Neural cell (in vitro differentiated cells): ENCODE results near the gene ASCL4. TPM values are rescaled to one million over a fixed set of nuclear protein-coding genes. Genes with fewer than 3 reads are reported as not detected.

Source experiments
- H2AFZ ChIP-seq: fragments of 200-600, 300-800 bp; sonication (generic), shearing (Covaris generic); 2 replicates; pipeline ENCODE4 v1.6.0; 2014; ENCODE audit warnings: low read depth, mild to moderate bottlenecking, antibody characterized with exemption, low read length, moderate library complexity
- H3F3A ChIP-seq: fragments of 200-600 bp; shearing (Covaris generic); 2 replicates; pipeline ENCODE4 v1.6.1; 2016; ENCODE audit warnings: mild to moderate bottlenecking, moderate library complexity, mixed read lengths, antibody characterized with exemption, low read length; ENCODE audit not compliant: insufficient read depth, poor library complexity, severe bottlenecking
- H3K27ac ChIP-seq: fragments of 200-600, 300-800 bp; sonication (generic), shearing (Covaris generic); 2 replicates; pipeline ENCODE4 v1.5.1; 2014; ENCODE audit warnings: mild to moderate bottlenecking, low read length, moderate library complexity
- H3K27me3 ChIP-seq: fragments of 300-800, 200-600 bp; sonication (generic), shearing (Covaris generic); 2 replicates; pipeline ENCODE4 v1.6.0; 2014; ENCODE audit warnings: mild to moderate bottlenecking, low read depth, low read length, moderate library complexity; ENCODE audit not compliant: insufficient read depth
- H3K36me3 ChIP-seq: fragments of 300-800, 200-600 bp; sonication (generic), shearing (Covaris generic); 2 replicates; pipeline ENCODE4 v1.5.1; 2014; ENCODE audit warnings: mild to moderate bottlenecking, antibody characterized with exemption, low read length, moderate library complexity; ENCODE audit not compliant: insufficient read depth
- H3K4me2 ChIP-seq: fragments of 300-800, 200-600 bp; sonication (generic), shearing (Covaris generic); 2 replicates; pipeline ENCODE4 v1.6.0; 2014; ENCODE audit warnings: mild to moderate bottlenecking, low read length
- H3K4me3 ChIP-seq: fragments of 300-800, 200-600 bp; sonication (generic), shearing (Covaris generic); 2 replicates; pipeline ENCODE4 v1.5.1; 2014; ENCODE audit warnings: mild to moderate bottlenecking, low read length, moderate library complexity
- H3K79me2 ChIP-seq: fragments of 200-600 bp; shearing (Covaris generic); replicated peaks from 2 replicates; pipeline ENCODE4 v1.6.0; 2014; ENCODE audit warnings: mild to moderate bottlenecking, low read length, moderate library complexity; ENCODE audit not compliant: insufficient read depth
- H3K9ac ChIP-seq: fragments of 300-800, 200-600 bp; sonication (generic), shearing (Covaris generic); 2 replicates; pipeline ENCODE4 v1.6.1; 2016; ENCODE audit warnings: mild to moderate bottlenecking, low read length, mixed read lengths
- H3K9me2 ChIP-seq: fragments of 200-600 bp; shearing (Covaris generic); 2 replicates; pipeline ENCODE4 v1.6.1; 2016; ENCODE audit warnings: mild to moderate bottlenecking, low read length, mixed read lengths; ENCODE audit not compliant: insufficient read depth
- H3K9me3 ChIP-seq: fragments of 200-600, 300-800 bp; sonication (generic), shearing (Covaris generic); 2 replicates; pipeline ENCODE4 v1.6.1; 2016; ENCODE audit warnings: mild to moderate bottlenecking, mixed run types, low read length, moderate library complexity, mixed read lengths
- H4K20me1 ChIP-seq: fragments of 200-600 bp; shearing (Covaris generic); 2 replicates; pipeline ENCODE4 v1.6.1; 2016; ENCODE audit warnings: mild to moderate bottlenecking, mixed run types; ENCODE audit not compliant: insufficient read depth
- CTCF ChIP-seq: fragments of 450-650 bp; IDR thresholded peaks from 2 replicates; pipeline ENCODE4 v1.5.1; 2014; ENCODE audit warnings: antibody characterized with exemption, mild to moderate bottlenecking, moderate library complexity; ENCODE audit not compliant: poor library complexity, severe bottlenecking
- EP300 ChIP-seq: fragments of 450-650 bp; conservative IDR thresholded peaks from 2 replicates; pipeline ENCODE4 v1.6.1; 2014; ENCODE audit warnings: antibody characterized with exemption, mild to moderate bottlenecking, moderate library complexity; ENCODE audit not compliant: poor library complexity, severe bottlenecking
- EZH2 ChIP-seq: fragments of 200-600, 300-800 bp; shearing (Covaris generic), sonication (generic); IDR thresholded peaks from 2 replicates; pipeline ENCODE4 v1.6.1; 2014; ENCODE audit warnings: antibody characterized with exemption, low read length, borderline replicate concordance, mild to moderate bottlenecking; ENCODE audit not compliant: insufficient read depth, poor library complexity, severe bottlenecking
- MXI1 ChIP-seq: fragments of 450-650 bp; conservative IDR thresholded peaks from 2 replicates; pipeline ENCODE4 v1.6.1; 2014; ENCODE audit warnings: antibody characterized with exemption, mild to moderate bottlenecking; ENCODE audit not compliant: poor library complexity, severe bottlenecking
- POLR2AphosphoS5 ChIP-seq: IDR thresholded peaks from 2 replicates; pipeline ENCODE4 v1.6.1; 2012
- RAD21 ChIP-seq: fragments of 450-650 bp; conservative IDR thresholded peaks from 2 replicates; pipeline ENCODE4 v1.6.1; 2014; ENCODE audit warnings: antibody characterized with exemption, mild to moderate bottlenecking, moderate library complexity
- REST ChIP-seq: IDR thresholded peaks from 2 replicates; pipeline ENCODE4 v1.6.1; 2012; ENCODE audit warnings: borderline replicate concordance
- SMC3 ChIP-seq: fragments of 450-650 bp; conservative IDR thresholded peaks from 2 replicates; pipeline ENCODE4 v1.6.1; 2014; ENCODE audit warnings: antibody characterized with exemption, mild to moderate bottlenecking, moderate library complexity; ENCODE audit not compliant: poor library complexity
- TAF1 ChIP-seq: IDR thresholded peaks from 2 replicates; pipeline ENCODE4 v1.6.1; 2012; ENCODE audit warnings: low read depth
- polyA plus RNA-seq: library from polyadenylated mRNA; depleted of rRNA; stranded (reverse); fragments of >200 nt; gene quantifications from 2 replicates; pipeline ENCODE4 v1.2.3, GENCODE V29; 2014

The ASCL4 gene
- polyA plus RNA-seq, 1 donor from 2014 or later: not detected

DNA sequence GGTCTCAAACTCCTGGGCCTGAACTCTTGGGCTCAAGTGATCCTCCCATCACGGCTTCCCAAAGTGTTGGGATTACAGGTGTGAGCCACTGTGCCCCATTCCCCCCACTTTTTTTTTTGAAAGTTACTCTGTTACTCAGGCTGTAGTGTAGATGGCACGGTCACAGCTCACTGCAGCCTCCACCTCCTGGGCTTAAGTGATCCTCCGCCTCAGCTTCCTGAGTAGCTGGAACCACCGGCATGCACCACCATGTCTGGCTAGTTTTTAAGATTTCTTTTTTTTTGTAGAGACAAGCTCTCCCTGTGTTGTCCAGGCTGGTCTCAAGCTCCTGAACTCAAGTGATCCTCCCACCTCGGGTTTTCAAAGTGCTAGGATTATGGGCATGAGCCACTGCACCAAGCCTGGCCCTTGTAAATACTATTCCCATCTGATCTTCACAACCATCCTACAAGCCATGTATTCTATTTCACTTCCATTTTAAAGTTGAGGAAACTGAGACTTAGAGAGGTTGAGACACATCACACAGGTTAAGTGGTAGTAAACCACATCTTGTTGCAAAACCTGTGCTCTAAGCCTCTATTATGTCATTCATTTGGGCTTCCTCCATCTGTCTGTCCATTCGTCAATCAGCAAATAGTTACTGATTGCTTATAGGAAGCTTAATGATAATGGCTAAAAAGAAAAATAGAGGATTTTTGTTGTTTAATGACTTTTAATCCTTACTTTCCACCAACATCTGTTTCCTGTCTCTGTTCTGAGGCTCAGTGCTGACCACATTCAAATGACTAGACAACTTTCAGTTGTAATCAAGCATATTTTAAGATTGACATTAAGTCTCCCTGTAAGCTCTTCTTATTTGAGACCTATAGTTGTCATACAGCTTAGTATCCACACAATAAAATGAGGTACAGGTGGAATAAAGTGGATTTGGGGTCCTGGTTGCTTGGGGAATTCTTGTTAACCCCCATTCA is 9.2 kb downstream of the ASCL4 start:
- H3K36me3 ChIP-seq: no peaks in the 10 kb centered on the region
- no peaks in the 10 kb centered on the region for H3K79me2 ChIP-seq
- no peak for TF ChIP-seq MXI1
- TF ChIP-seq EP300: no peak
- no peak for TF ChIP-seq RAD21
- no peak for TF ChIP-seq SMC3
- TF ChIP-seq EZH2: no peak
- TF ChIP-seq POLR2AphosphoS5: no peak
- TF ChIP-seq TAF1: no peak
- H3K4me3 ChIP-seq: no peak overlapping the region
- H3K4me2 ChIP-seq: no peak overlapping the region
- no peaks in the 10 kb centered on the region for H3K9me2 ChIP-seq
- H2AFZ ChIP-seq: no peak overlapping the region
- H3F3A ChIP-seq: no peaks in the 10 kb centered on the region
- no peak overlapping the region for H3K9ac ChIP-seq
- H3K9me3 ChIP-seq: no peaks in the 10 kb centered on the region
- no peaks in the 10 kb centered on the region for H4K20me1 ChIP-seq
- no peaks in the 10 kb centered on the region for H3K27me3 ChIP-seq
- H3K27ac ChIP-seq: no peak overlapping the region

DNA sequence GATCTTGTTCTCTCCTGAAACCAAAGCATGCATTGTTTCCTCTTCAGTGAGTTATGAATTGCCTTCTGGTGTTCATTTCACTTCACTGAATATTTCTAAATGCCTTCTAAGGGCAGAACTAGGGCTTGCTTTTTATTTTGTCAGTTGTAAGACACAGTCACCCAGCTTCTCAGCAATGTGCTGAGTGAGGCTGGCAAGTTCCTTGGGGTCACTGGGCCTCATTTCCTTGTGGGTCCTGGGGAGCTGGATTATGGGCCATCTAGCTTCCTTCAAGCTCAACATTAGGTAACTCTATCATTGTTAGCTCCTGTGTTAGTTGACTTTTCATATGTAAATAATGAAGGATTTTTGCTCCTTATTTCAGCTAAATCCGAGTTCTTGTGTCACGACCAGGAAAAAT is 13.8 kb downstream of the ASCL4 start:
- H3K79me2 ChIP-seq: no peaks in the 10 kb centered on the region
- TF ChIP-seq CTCF: no peak
- TF ChIP-seq POLR2AphosphoS5: no peak
- no peak for TF ChIP-seq TAF1
- TF ChIP-seq EZH2: no peak
- TF ChIP-seq RAD21: no peak
- no peak for TF ChIP-seq SMC3
- TF ChIP-seq EP300: no peak
- TF ChIP-seq REST: no peak
- no peak for TF ChIP-seq MXI1
- H3K4me2 ChIP-seq: no peak overlapping the region
- no peak overlapping the region for H3K9ac ChIP-seq
- H3K36me3 ChIP-seq: no peaks in the 10 kb centered on the region
- H4K20me1 ChIP-seq: no peaks in the 10 kb centered on the region
- H3F3A ChIP-seq: no peaks in the 10 kb centered on the region
- H3K4me3 ChIP-seq: no peak overlapping the region
- H2AFZ ChIP-seq: no peak overlapping the region
- H3K9me2 ChIP-seq: no peaks in the 10 kb centered on the region
- no peaks in the 10 kb centered on the region for H3K9me3 ChIP-seq
- no peak overlapping the region for H3K27ac ChIP-seq
- H3K27me3 ChIP-seq: no peaks in the 10 kb centered on the region
